DMS 273 treated with DMSO at 0.1 percent for 48 hours (cell line): ENCODE measurements around the gene TMEM232.
A peak's percentile ranks its signal among the peaks of the same experiment; 100 is the strongest.
"Not testable (repeated sequence)": the region's sequence is repeated elsewhere in the genome, so short reads cannot be mapped to it uniquely, and the experiment has no call there.

Experiments used
- DNase-seq: peaks from one replicate; lab custom pipeline; 2025; lab: John Stamatoyannopoulos, UW

TMEM232 gene

GRCh38 chr5:110625376-110625999 lies 101.0 kb downstream of the TMEM232 start:
- DNase-seq, result peak; percentile 29

GRCh38 chr5:110623874-110624273 lies 102.6 kb downstream of the TMEM232 start:
- no peak for DNase-seq

GRCh38 chr5:110618941-110619340 lies 107.5 kb downstream of the TMEM232 start:
- DNase-seq, result no peak

- DNase-seq, result no peak
Measured at GRCh38 chr5:110616009-110616408, 110.5 kb downstream of the TMEM232 start.

- DNase-seq, result no peak
Measured at GRCh38 chr5:110612794-110613247, 113.7 kb downstream of the TMEM232 start.

- DNase-seq, result no peak
Measured at GRCh38 chr5:110611817-110612216, 114.7 kb downstream of the TMEM232 start.

GRCh38 chr5:110594866-110595265 lies 131.6 kb downstream of the TMEM232 start:
- DNase-seq, result no peak

GRCh38 chr5:110590187-110590586 lies 136.3 kb downstream of the TMEM232 start:
- no peak for DNase-seq

GRCh38 chr5:110588286-110588980 lies 138.0 kb downstream of the TMEM232 start:
- no peak for DNase-seq

- DNase-seq, result no peak
Measured at GRCh38 chr5:110580625-110581024, 145.8 kb downstream of the TMEM232 start.

- DNase-seq, result no peak
Measured at GRCh38 chr5:110572729-110573128, 153.7 kb downstream of the TMEM232 start.

GRCh38 chr5:110562191-110562590 lies 164.3 kb downstream of the TMEM232 start:
- DNase-seq, result no peak

GRCh38 chr5:110561510-110561909 lies 165.0 kb downstream of the TMEM232 start:
- no peak for DNase-seq

GRCh38 chr5:110549301-110549700 lies 177.2 kb downstream of the TMEM232 start:
- no peak for DNase-seq

GRCh38 chr5:110548171-110548570 lies 178.3 kb downstream of the TMEM232 start:
- no peak for DNase-seq

GRCh38 chr5:110547495-110547894 lies 179.0 kb downstream of the TMEM232 start:
- DNase-seq, result no peak

GRCh38 chr5:110545716-110546115 lies 180.8 kb downstream of the TMEM232 start:
- no peak for DNase-seq

- no peak for DNase-seq
Measured at GRCh38 chr5:110544603-110545002, 181.9 kb downstream of the TMEM232 start.

- no peak for DNase-seq
Measured at GRCh38 chr5:110542949-110543348, 183.5 kb downstream of the TMEM232 start.

GRCh38 chr5:110536120-110537115 lies 190.1 kb downstream of the TMEM232 start:
- no peak for DNase-seq

GRCh38 chr5:110535146-110535545 lies 191.3 kb downstream of the TMEM232 start:
- DNase-seq, result not testable (repeated sequence)

- DNase-seq, result no peak
Measured at GRCh38 chr5:110525762-110526161, 200.7 kb downstream of the TMEM232 start.
